Esophagus muscularis mucosa (tissue), 3 donors: ENCODE results near the gene ZNF451.

Experiments
- EP300 ChIP-seq: sonication (generic); formaldehyde crosslinking; IDR thresholded peaks from one replicate; pipeline ENCODE4 v1.6.1; 2017; ENCODE audit warnings: antibody characterized with exemption
- TF ChIP-seq, protein P1 (sequence below), 3 experiments: fragments of 200-600 bp in 2 of 3; fragments of 450-650 bp in 1 of 3; sonication (generic) in 2 of 3; IDR thresholded peaks; one replicate each; pipeline ENCODE4 v1.5.1; 2017 to 2019; ENCODE audit warnings: antibody characterized with exemption in 3 of 3, mild to moderate bottlenecking in 2 of 3, moderate library complexity in 1 of 3

DNA sequence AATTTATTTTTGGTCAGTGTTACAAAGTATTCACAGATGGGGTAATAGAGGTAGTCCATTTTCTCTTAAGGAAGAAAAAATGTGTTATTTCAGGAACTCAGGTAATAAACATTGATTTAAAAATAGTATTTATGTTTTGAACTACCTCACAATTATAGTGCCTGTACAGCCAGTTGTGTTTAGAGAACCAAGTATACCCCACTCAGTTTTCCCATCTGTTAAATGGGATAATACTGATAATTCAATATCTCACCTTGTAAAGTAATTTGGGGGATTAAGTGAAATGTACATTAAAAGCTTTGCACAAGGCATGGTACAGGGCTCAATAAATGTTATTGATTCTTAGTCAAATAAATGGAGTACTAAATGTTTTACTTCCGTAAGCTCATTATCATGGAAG is 4.7 kb downstream of the ZNF451 start:
- TF ChIP-seq, protein P1, sequence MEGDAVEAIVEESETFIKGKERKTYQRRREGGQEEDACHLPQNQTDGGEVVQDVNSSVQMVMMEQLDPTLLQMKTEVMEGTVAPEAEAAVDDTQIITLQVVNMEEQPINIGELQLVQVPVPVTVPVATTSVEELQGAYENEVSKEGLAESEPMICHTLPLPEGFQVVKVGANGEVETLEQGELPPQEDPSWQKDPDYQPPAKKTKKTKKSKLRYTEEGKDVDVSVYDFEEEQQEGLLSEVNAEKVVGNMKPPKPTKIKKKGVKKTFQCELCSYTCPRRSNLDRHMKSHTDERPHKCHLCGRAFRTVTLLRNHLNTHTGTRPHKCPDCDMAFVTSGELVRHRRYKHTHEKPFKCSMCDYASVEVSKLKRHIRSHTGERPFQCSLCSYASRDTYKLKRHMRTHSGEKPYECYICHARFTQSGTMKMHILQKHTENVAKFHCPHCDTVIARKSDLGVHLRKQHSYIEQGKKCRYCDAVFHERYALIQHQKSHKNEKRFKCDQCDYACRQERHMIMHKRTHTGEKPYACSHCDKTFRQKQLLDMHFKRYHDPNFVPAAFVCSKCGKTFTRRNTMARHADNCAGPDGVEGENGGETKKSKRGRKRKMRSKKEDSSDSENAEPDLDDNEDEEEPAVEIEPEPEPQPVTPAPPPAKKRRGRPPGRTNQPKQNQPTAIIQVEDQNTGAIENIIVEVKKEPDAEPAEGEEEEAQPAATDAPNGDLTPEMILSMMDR (IDR thresholded peaks at IDR 0.05) = no peak
- no peak for TF ChIP-seq EP300
